Fibroblast of the aortic adventitia (primary cell): Measurements from ENCODE around the gene FAM210A. TPM values are rescaled to one million over a fixed set of nuclear protein-coding genes. Genes with fewer than 3 reads are reported as not detected.

ENCODE experiments used
- DNase-seq: peaks from one replicate; pipeline ENCODE4 v3.0.0-alpha.2; 2010; ENCODE audit warnings: low read depth
- H3K4me3 ChIP-seq: 2 replicates; pipeline ENCODE4 v1.5.1; 2011; ENCODE audit warnings: low read depth, mild to moderate bottlenecking, control low read depth, low read length, moderate library complexity
- CTCF ChIP-seq: IDR thresholded peaks from 2 replicates; pipeline ENCODE4 v1.5.1; 2011; ENCODE audit warnings: mild to moderate bottlenecking, low read length, control low read depth, inconsistent platforms; ENCODE audit not compliant: insufficient read depth
- total RNA-seq: library from RNA; depleted of rRNA; stranded (reverse); fragments of >200 nt; gene quantifications from 2 replicates; pipeline ENCODE4 v1.2.3, GENCODE V29; 2012; ENCODE audit warnings: low replicate concordance

The FAM210A gene
- total RNA-seq, 1 donor, result 24.5 TPM

GRCh38 chr18:13629841-13630715 is 96.3 kb downstream of the FAM210A start:
- DNase-seq, result peak; percentile 61
- peak; percentile 72 for TF ChIP-seq CTCF
- no peak overlapping the region for H3K4me3 ChIP-seq

- TF ChIP-seq CTCF, result no peak
- no peak for DNase-seq
- H3K4me3 ChIP-seq, result no peak overlapping the region
Observed at GRCh38 chr18:13628211-13628610, 98.1 kb downstream of the FAM210A start.

- H3K4me3 ChIP-seq, result no peak overlapping the region
- no peak for DNase-seq
- TF ChIP-seq CTCF, result no peak
Observed at GRCh38 chr18:13627639-13628038, 98.7 kb downstream of the FAM210A start.

- no peak for TF ChIP-seq CTCF
- no peak overlapping the region for H3K4me3 ChIP-seq
- DNase-seq, result no peak
Observed at GRCh38 chr18:13626544-13626908, 99.8 kb downstream of the FAM210A start.

GRCh38 chr18:13625843-13626543 is 100.4 kb downstream of the FAM210A start:
- no peak overlapping the region for H3K4me3 ChIP-seq
- no peak for DNase-seq
- TF ChIP-seq CTCF, result no peak

GRCh38 chr18:13625355-13625754 is 101.0 kb downstream of the FAM210A start:
- DNase-seq, result no peak
- TF ChIP-seq CTCF, result no peak
- no peak overlapping the region for H3K4me3 ChIP-seq
